ENCODE data around the gene FSD1.

DNA sequence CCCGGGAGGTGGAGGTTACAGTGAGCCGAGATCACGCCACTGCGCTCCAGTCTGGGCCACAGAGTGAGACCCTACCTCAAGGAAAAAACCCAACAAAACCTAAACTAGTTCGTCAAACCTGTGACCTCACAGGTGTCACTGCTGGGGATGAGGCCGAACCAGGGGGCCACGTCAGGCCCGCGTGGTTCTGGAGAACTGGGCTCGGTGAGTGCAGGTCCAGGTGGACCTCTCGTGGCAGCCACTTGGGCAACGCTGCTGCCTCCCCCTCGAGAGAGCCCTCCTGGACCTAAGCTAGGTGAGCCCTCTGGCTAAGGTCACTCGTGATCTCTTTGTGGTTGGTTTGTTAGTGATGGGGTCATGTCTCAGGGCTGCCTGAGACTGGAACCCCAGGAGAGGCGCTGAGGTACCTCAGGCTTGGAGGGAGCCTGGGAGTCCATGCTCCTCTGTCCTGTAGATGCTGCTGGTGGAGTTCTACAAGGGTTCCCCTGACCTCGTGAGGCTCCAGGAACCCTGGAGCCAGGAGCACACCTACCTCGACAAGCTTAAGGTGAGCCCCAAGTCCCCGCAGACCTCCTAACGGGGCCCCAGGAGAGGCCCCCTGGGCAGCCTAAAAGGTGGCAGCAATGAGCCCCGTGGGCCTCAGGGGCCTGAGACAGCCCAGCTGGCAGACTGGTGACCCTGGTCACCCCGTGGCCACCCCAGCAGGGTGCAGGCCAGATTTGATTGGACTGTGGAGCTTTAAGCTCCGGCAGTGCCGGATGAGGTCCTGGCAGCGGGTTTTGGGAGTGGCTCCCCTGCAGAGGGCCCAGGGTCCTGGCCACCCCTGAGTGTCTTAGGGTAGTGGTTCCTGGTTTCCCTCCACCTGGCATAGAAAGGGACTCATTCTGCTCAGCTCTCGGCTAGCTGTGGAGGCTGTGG is 54.6 kb downstream of the FSD1 start:
- TF ChIP-seq EZH2 (IDR thresholded peaks at IDR 0.05; ENCODE audit: insufficient read depth, poor library complexity, severe bottlenecking) (no peak), EZH2phosphoT487 (IDR thresholded peaks at IDR 0.05; ENCODE audit: insufficient read depth, low read depth) (no peak)
